MM.1S (cell line): ENCODE results near the gene POLR2H.

Experiments
- EZH2 ChIP-seq: fragments of 300-600 bp; sonication (generic); optimal IDR thresholded peaks from 2 replicates; pipeline ENCODE3; 2017; ENCODE audit warnings: low read depth, mild to moderate bottlenecking, antibody characterized with exemption, low read length, mixed read lengths
- TF ChIP-seq, protein P1 (sequence below): fragments of 300-600 bp; sonication (generic); IDR thresholded peaks from 2 replicates; pipeline ENCODE4 v1.5.1; 2016; ENCODE audit warnings: antibody characterized with exemption, low read length, mixed read lengths

- TF ChIP-seq, protein P1, sequence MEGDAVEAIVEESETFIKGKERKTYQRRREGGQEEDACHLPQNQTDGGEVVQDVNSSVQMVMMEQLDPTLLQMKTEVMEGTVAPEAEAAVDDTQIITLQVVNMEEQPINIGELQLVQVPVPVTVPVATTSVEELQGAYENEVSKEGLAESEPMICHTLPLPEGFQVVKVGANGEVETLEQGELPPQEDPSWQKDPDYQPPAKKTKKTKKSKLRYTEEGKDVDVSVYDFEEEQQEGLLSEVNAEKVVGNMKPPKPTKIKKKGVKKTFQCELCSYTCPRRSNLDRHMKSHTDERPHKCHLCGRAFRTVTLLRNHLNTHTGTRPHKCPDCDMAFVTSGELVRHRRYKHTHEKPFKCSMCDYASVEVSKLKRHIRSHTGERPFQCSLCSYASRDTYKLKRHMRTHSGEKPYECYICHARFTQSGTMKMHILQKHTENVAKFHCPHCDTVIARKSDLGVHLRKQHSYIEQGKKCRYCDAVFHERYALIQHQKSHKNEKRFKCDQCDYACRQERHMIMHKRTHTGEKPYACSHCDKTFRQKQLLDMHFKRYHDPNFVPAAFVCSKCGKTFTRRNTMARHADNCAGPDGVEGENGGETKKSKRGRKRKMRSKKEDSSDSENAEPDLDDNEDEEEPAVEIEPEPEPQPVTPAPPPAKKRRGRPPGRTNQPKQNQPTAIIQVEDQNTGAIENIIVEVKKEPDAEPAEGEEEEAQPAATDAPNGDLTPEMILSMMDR: no peak
- no peak for TF ChIP-seq EZH2
Observed at GRCh38 chr3:184344579-184345316, 16.8 kb upstream of the POLR2H start.
